ENCODE results near the gene TSR1. TPM values are rescaled to one million over a fixed set of nuclear protein-coding genes. Genes with fewer than 3 reads are reported as not detected.

TSR1 gene
- total and polyA plus RNA-seq, 2 donors (not counting 1 experiment from before 2014, with no cell fraction given), result 10.2 to 31.5 TPM

DNA sequence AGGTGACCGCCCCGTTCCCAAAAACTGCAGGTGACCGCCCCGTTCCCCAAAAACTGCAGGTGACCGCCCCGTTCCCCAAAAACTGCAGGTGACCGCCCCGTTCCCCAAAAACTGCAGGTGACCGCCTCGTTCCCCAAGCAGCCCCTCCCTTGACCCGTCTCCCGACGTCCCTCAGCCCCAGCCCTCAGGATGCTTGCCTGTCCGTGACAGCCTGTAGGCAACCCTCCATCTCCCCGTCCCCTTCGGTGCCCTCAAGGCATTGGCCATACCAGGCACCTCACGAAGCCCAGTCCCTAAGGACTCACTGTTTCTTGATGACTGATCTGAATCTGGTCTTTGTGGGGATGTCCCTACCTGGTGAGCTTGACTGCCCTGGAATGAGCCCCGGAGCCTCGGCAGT, 26.2 kb upstream of the TSR1 start:
- peaks cover 0 to 17% of the 10 kb centered on the region in 2 experiments for H3K36me3 ChIP-seq (replicated peaks in 1 of 2; ENCODE audit: control extremely low read depth in 1 of 2, control insufficient read depth in 1 of 2, extremely low read depth in 1 of 2, insufficient read depth in 2 of 2, low read length in 1 of 2)
- no peak overlapping the region for H3K27ac Mint-ChIP-seq
- H4K20me1 ChIP-seq (ENCODE audit: control insufficient read depth, insufficient read depth, low read length, poor library complexity, severe bottlenecking), result no peaks in the 10 kb centered on the region
- no peak overlapping the region for H3K27ac ChIP-seq (ENCODE audit: low read length in 2 of 2)
- H3K27me3 Mint-ChIP-seq, result no peaks in the 10 kb centered on the region
- H3K9me3 ChIP-seq (ENCODE audit: control extremely low read depth in 1 of 3, control insufficient read depth in 2 of 3, insufficient read depth in 1 of 3, low read length in 2 of 3), result no peaks in the 10 kb centered on the region
- no peak overlapping the region for H3K4me2 ChIP-seq (replicated peaks; ENCODE audit: low read depth, low read length, poor library complexity, severe bottlenecking)
- no peak for TF ChIP-seq EZH2 (IDR thresholded peaks at IDR 0.05; ENCODE audit: borderline replicate concordance, insufficient read depth, low read depth, low read length, poor library complexity, severe bottlenecking)
- TF ChIP-seq, protein P1, sequence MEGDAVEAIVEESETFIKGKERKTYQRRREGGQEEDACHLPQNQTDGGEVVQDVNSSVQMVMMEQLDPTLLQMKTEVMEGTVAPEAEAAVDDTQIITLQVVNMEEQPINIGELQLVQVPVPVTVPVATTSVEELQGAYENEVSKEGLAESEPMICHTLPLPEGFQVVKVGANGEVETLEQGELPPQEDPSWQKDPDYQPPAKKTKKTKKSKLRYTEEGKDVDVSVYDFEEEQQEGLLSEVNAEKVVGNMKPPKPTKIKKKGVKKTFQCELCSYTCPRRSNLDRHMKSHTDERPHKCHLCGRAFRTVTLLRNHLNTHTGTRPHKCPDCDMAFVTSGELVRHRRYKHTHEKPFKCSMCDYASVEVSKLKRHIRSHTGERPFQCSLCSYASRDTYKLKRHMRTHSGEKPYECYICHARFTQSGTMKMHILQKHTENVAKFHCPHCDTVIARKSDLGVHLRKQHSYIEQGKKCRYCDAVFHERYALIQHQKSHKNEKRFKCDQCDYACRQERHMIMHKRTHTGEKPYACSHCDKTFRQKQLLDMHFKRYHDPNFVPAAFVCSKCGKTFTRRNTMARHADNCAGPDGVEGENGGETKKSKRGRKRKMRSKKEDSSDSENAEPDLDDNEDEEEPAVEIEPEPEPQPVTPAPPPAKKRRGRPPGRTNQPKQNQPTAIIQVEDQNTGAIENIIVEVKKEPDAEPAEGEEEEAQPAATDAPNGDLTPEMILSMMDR (IDR thresholded peaks at IDR 0.05), result no peak
- DNase-seq, result no peak
- no peaks in the 10 kb centered on the region for H3K79me2 ChIP-seq (ENCODE audit: control insufficient read depth, insufficient read depth, low read length)
- no peaks in the 10 kb centered on the region for H3K27me3 ChIP-seq (replicated peaks in 1 of 4; ENCODE audit: control extremely low read depth in 1 of 4, control insufficient read depth in 3 of 4, insufficient read depth in 4 of 4, low read length in 3 of 4)
- H3K4me3 Mint-ChIP-seq, result no peak overlapping the region
- no peak overlapping the region for H2AFZ ChIP-seq (ENCODE audit: insufficient read depth, low read depth, low read length, poor library complexity, severe bottlenecking)
- ChIA-PET POLR2A (no interaction called here), CTCF (no interaction called here)
- H3K9me3 Mint-ChIP-seq (ENCODE audit: insufficient read depth), result no peaks in the 10 kb centered on the region
- no peaks in the 10 kb centered on the region for H3K4me1 Mint-ChIP-seq
- 96% methylated on average over 19 of the region's 19 CpGs for WGBS (ENCODE audit: insufficient coverage)
- no peak overlapping the region for H3K4me3 ChIP-seq (ENCODE audit: control extremely low read depth in 1 of 5, extremely low read depth in 1 of 5, insufficient read depth in 1 of 5, low read depth in 2 of 5, low read length in 4 of 5)
- H3K4me1 ChIP-seq (ENCODE audit: control insufficient read depth in 2 of 2, insufficient read depth in 2 of 2, low read length in 2 of 2), result no peaks in the 10 kb centered on the region
- ATAC-seq (ENCODE audit: low read depth), result no peak
- intact Hi-C loops (cut with micrococcal nuclease), result no loop called here
- no peak overlapping the region for H3K9ac ChIP-seq (ENCODE audit: low read length)

DNA sequence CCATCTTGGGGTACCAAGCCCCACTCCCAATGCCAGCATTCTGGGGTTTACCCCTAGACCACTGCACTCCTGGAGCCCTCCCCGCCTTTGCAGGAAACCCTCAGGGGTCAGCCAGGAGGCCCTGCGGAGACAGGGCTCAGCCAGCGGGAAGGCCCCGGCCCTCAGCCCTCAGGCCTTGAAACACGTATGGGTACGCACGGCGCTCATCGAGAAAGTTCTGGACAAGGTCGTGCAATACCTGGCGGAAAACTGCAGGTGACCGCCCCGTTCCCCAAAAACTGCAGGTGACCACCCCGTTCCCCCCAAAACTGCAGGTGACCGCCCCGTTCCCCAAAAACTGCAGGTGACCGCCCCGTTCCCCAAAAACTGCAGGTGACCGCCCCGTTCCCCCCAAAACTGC, 25.8 kb upstream of the TSR1 start:
- H3K9ac ChIP-seq (ENCODE audit: low read length), result no peak overlapping the region
- peaks cover 3% of the 10 kb centered on the region for H4K20me1 ChIP-seq (ENCODE audit: control insufficient read depth, insufficient read depth, low read length, poor library complexity, severe bottlenecking)
- no peak overlapping the region for H3K4me3 ChIP-seq (ENCODE audit: control extremely low read depth in 1 of 5, extremely low read depth in 1 of 5, insufficient read depth in 1 of 5, low read depth in 2 of 5, low read length in 4 of 5)
- no peaks in the 10 kb centered on the region for H3K27me3 ChIP-seq (replicated peaks in 1 of 4; ENCODE audit: control extremely low read depth in 1 of 4, control insufficient read depth in 3 of 4, insufficient read depth in 4 of 4, low read length in 3 of 4)
- no peaks in the 10 kb centered on the region for H3K27me3 Mint-ChIP-seq
- DNase-seq (no peak), ATAC-seq (ENCODE audit: low read depth) (no peak)
- no peaks in the 10 kb centered on the region for H3K9me3 ChIP-seq (ENCODE audit: control extremely low read depth in 1 of 3, control insufficient read depth in 2 of 3, insufficient read depth in 1 of 3, low read length in 2 of 3)
- H3K4me1 Mint-ChIP-seq, result no peaks in the 10 kb centered on the region
- H3K27ac ChIP-seq (ENCODE audit: low read length in 2 of 2), result no peak overlapping the region
- TF ChIP-seq EZH2 (IDR thresholded peaks at IDR 0.05; ENCODE audit: borderline replicate concordance, insufficient read depth, low read depth, low read length, poor library complexity, severe bottlenecking), result no peak
- TF ChIP-seq, protein P1 (IDR thresholded peaks at IDR 0.05), result no peak
- CTCF ChIA-PET, result no interaction called here
- WGBS (ENCODE audit: insufficient coverage), result 99% methylated on average over 20 of the region's 20 CpGs
- peaks cover 0 to 17% of the 10 kb centered on the region in 2 experiments for H3K36me3 ChIP-seq (replicated peaks in 1 of 2; ENCODE audit: control extremely low read depth in 1 of 2, control insufficient read depth in 1 of 2, extremely low read depth in 1 of 2, insufficient read depth in 2 of 2, low read length in 1 of 2)
- no peak overlapping the region for H3K4me3 Mint-ChIP-seq
- no peak overlapping the region for H3K27ac Mint-ChIP-seq
- no peak overlapping the region for H3K4me2 ChIP-seq (replicated peaks; ENCODE audit: low read depth, low read length, poor library complexity, severe bottlenecking)
- intact Hi-C loops (cut with micrococcal nuclease), result no loop called here
- no peak overlapping the region for H2AFZ ChIP-seq (ENCODE audit: insufficient read depth, low read depth, low read length, poor library complexity, severe bottlenecking)
- POLR2A ChIA-PET, result no interaction called here
- no peaks in the 10 kb centered on the region for H3K9me3 Mint-ChIP-seq (ENCODE audit: insufficient read depth)
- H3K79me2 ChIP-seq (ENCODE audit: control insufficient read depth, insufficient read depth, low read length), result no peaks in the 10 kb centered on the region
- H3K4me1 ChIP-seq (ENCODE audit: control insufficient read depth in 2 of 2, insufficient read depth in 2 of 2, low read length in 2 of 2), result no peaks in the 10 kb centered on the region

Measured in B cell (primary cell).